ENCODE data around the gene FAM241B.

FAM241B gene

GRCh38 chr10:69618746-69619145 lies 11.3 kb upstream of the FAM241B start:
- Histone ChIP-seq H3K27me3 (replicated peaks; ENCODE audit: control insufficient read depth, insufficient read depth, low read length, poor library complexity, severe bottlenecking) (no peaks in the 10 kb centered on the region), H3K4me3 (ENCODE audit: insufficient read depth, low read depth, low read length, poor library complexity, severe bottlenecking) (no peak overlapping the region), H3K27ac (ENCODE audit: insufficient read depth, low read length, poor library complexity, severe bottlenecking) (no peak overlapping the region), H3K36me3 (ENCODE audit: control insufficient read depth, insufficient read depth, low read length) (no peaks in the 10 kb centered on the region), H3K9me3 (ENCODE audit: control insufficient read depth, low read length) (no peaks in the 10 kb centered on the region), H3K4me1 (ENCODE audit: control insufficient read depth, insufficient read depth, low read length, poor library complexity, severe bottlenecking) (peaks cover 12% of the 10 kb centered on the region)
- no peak for DNase-seq

DNA sequence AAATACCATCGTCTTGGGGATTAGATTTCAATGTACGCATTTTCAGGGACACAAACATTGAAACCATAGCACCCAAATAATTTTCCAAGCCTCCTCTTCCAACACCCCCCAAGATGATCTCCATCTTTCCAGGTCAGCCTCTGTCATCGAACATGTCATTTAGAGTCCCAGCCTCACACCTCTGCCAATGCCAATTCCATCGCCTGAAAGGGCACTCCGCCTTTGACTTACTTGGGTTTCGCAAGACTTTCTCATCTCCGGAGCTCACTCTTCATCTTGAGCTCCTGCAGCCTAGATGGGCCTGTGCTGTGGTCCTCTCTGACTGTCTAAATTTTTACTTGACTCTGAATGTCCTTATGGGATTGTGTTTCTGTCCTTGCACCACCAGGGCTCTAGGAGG lies 10.4 kb upstream of the FAM241B start:
- peaks cover 12% of the 10 kb centered on the region for H3K4me1 ChIP-seq (ENCODE audit: control insufficient read depth, insufficient read depth, low read length, poor library complexity, severe bottlenecking)
- H3K9me3 ChIP-seq (ENCODE audit: control insufficient read depth, low read length), result no peaks in the 10 kb centered on the region
- no peak overlapping the region for H3K4me3 ChIP-seq (ENCODE audit: insufficient read depth, low read depth, low read length, poor library complexity, severe bottlenecking)
- no peaks in the 10 kb centered on the region for H3K36me3 ChIP-seq (ENCODE audit: control insufficient read depth, insufficient read depth, low read length)
- DNase-seq, result no peak
- no peak overlapping the region for H3K27ac ChIP-seq (ENCODE audit: insufficient read depth, low read length, poor library complexity, severe bottlenecking)
- no peaks in the 10 kb centered on the region for H3K27me3 ChIP-seq (replicated peaks; ENCODE audit: control insufficient read depth, insufficient read depth, low read length, poor library complexity, severe bottlenecking)

GRCh38 chr10:69620625-69621024 lies 9.4 kb upstream of the FAM241B start:
- Histone ChIP-seq H3K27me3 (replicated peaks; ENCODE audit: control insufficient read depth, insufficient read depth, low read length, poor library complexity, severe bottlenecking) (no peaks in the 10 kb centered on the region), H3K4me3 (ENCODE audit: insufficient read depth, low read depth, low read length, poor library complexity, severe bottlenecking) (no peak overlapping the region)
- DNase-seq, result no peak

DNA sequence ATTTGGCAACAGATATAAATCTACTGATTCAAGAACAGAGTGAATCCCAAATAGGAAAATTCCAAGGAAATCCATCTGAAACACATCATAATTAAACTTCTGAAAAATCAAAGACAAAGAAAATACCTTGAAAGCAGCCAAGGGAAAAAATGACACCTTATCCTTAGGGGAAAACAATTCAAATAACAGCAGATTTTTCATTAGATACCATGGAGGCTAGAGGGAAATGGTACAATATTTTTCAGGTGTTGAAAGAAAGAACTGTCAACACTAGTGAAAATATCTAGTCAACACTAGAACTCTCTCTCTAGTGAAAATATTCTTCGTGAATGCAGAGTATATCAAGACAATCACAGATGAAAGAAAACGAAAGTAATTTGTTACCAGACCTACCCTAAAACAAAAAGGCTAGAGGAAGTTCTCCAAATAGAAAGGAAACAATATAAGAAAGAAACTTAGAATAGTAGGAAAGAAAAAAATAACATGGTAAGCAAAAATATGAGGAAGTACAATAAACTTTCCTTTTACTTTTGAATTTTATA lies 5.7 kb upstream of the FAM241B start:
- H3K27ac ChIP-seq (ENCODE audit: insufficient read depth, low read length, poor library complexity, severe bottlenecking), result no peak overlapping the region
- no peak overlapping the region for H3K4me3 ChIP-seq (ENCODE audit: insufficient read depth, low read depth, low read length, poor library complexity, severe bottlenecking)
- H3K36me3 ChIP-seq (ENCODE audit: control insufficient read depth, insufficient read depth, low read length), result no peaks in the 10 kb centered on the region
- DNase-seq, result no peak
- no peaks in the 10 kb centered on the region for H3K9me3 ChIP-seq (ENCODE audit: control insufficient read depth, low read length)
- no peaks in the 10 kb centered on the region for H3K27me3 ChIP-seq (replicated peaks; ENCODE audit: control insufficient read depth, insufficient read depth, low read length, poor library complexity, severe bottlenecking)
- peaks cover 12% of the 10 kb centered on the region for H3K4me1 ChIP-seq (ENCODE audit: control insufficient read depth, insufficient read depth, low read length, poor library complexity, severe bottlenecking)

More at GRCh38 chr10:69620625-69621024, 9.4 kb upstream of the FAM241B start:
- Histone ChIP-seq H3K27ac (ENCODE audit: insufficient read depth, low read length, poor library complexity, severe bottlenecking) (no peak overlapping the region), H3K9me3 (ENCODE audit: control insufficient read depth, low read length) (no peaks in the 10 kb centered on the region), H3K36me3 (ENCODE audit: control insufficient read depth, insufficient read depth, low read length) (no peaks in the 10 kb centered on the region), H3K4me1 (ENCODE audit: control insufficient read depth, insufficient read depth, low read length, poor library complexity, severe bottlenecking) (peaks cover 12% of the 10 kb centered on the region)

DNA sequence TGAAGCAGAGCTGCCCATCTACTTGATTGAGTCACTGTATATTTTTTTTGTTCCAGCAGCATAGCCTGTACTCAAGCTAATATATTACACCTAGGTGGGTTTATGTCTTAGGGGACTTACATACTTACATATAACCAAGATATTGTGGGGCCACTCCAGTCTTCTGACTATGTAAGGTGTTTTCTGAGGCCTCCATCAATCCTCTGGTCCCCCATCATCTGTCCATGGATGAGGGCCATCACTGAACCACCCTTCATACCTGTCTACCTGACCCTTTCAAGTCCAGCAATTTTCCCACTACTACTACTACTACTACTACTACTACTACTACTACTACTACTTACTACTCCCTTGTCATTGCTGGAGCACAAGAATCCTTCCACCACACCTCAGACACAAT lies 3.2 kb upstream of the FAM241B start:
- DNase-seq, result no peak
- Histone ChIP-seq H3K27me3 (replicated peaks; ENCODE audit: control insufficient read depth, insufficient read depth, low read length, poor library complexity, severe bottlenecking) (no peaks in the 10 kb centered on the region), H3K27ac (ENCODE audit: insufficient read depth, low read length, poor library complexity, severe bottlenecking) (no peak overlapping the region), H3K9me3 (ENCODE audit: control insufficient read depth, low read length) (no peaks in the 10 kb centered on the region), H3K36me3 (ENCODE audit: control insufficient read depth, insufficient read depth, low read length) (no peaks in the 10 kb centered on the region), H3K4me1 (ENCODE audit: control insufficient read depth, insufficient read depth, low read length, poor library complexity, severe bottlenecking) (peaks cover 12% of the 10 kb centered on the region), H3K4me3 (ENCODE audit: insufficient read depth, low read depth, low read length, poor library complexity, severe bottlenecking) (no peak overlapping the region)

DNA sequence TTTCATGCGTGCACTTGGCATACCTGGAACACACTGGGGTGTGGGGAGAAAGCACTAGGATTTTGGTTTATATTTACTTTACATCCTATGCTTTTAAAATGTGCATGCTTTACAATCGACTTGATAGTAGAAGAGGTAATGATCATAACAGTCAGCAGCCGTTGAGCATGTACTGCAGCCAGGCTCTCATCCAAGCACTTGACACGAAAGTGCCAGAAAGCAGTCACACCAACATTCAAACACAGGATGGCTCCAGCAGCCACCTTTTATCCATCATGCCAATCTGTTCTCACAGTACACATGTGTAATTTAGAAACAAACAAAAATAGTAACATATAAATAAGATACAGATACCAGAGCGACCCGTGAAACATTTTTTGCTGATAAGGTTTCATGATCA lies 1.2 kb upstream of the FAM241B start:
- Histone ChIP-seq H3K4me3 (ENCODE audit: insufficient read depth, low read depth, low read length, poor library complexity, severe bottlenecking) (no peak overlapping the region), H3K9me3 (ENCODE audit: control insufficient read depth, low read length) (no peaks in the 10 kb centered on the region), H3K36me3 (ENCODE audit: control insufficient read depth, insufficient read depth, low read length) (no peaks in the 10 kb centered on the region), H3K27ac (ENCODE audit: insufficient read depth, low read length, poor library complexity, severe bottlenecking) (no peak overlapping the region), H3K27me3 (replicated peaks; ENCODE audit: control insufficient read depth, insufficient read depth, low read length, poor library complexity, severe bottlenecking) (no peaks in the 10 kb centered on the region), H3K4me1 (ENCODE audit: control insufficient read depth, insufficient read depth, low read length, poor library complexity, severe bottlenecking) (peaks cover 12% of the 10 kb centered on the region)
- no peak for DNase-seq

GRCh38 chr10:69629519-69629896 lies 539 bp upstream of the FAM241B start:
- Histone ChIP-seq H3K27ac (ENCODE audit: insufficient read depth, low read length, poor library complexity, severe bottlenecking) (no peak overlapping the region), H3K4me1 (ENCODE audit: control insufficient read depth, insufficient read depth, low read length, poor library complexity, severe bottlenecking) (peaks cover 12% of the 10 kb centered on the region), H3K4me3 (ENCODE audit: insufficient read depth, low read depth, low read length, poor library complexity, severe bottlenecking) (peak overlapping the region; percentile 63), H3K27me3 (replicated peaks; ENCODE audit: control insufficient read depth, insufficient read depth, low read length, poor library complexity, severe bottlenecking) (no peaks in the 10 kb centered on the region), H3K9me3 (ENCODE audit: control insufficient read depth, low read length) (no peaks in the 10 kb centered on the region), H3K36me3 (ENCODE audit: control insufficient read depth, insufficient read depth, low read length) (no peaks in the 10 kb centered on the region)
- no peak for DNase-seq

- H3K27ac ChIP-seq (ENCODE audit: insufficient read depth, low read length, poor library complexity, severe bottlenecking), result no peak overlapping the region
- peak overlapping the region; percentile 63 for H3K4me3 ChIP-seq (ENCODE audit: insufficient read depth, low read depth, low read length, poor library complexity, severe bottlenecking)
- H3K27me3 ChIP-seq (replicated peaks; ENCODE audit: control insufficient read depth, insufficient read depth, low read length, poor library complexity, severe bottlenecking), result no peaks in the 10 kb centered on the region
- H3K4me1 ChIP-seq (ENCODE audit: control insufficient read depth, insufficient read depth, low read length, poor library complexity, severe bottlenecking), result peaks cover 12% of the 10 kb centered on the region
- H3K9me3 ChIP-seq (ENCODE audit: control insufficient read depth, low read length), result no peaks in the 10 kb centered on the region
- no peaks in the 10 kb centered on the region for H3K36me3 ChIP-seq (ENCODE audit: control insufficient read depth, insufficient read depth, low read length)
- DNase-seq, result no peak
Observed at GRCh38 chr10:69630651-69631400, 779 bp downstream of the FAM241B start.

GRCh38 chr10:69631566-69631965 lies 1.5 kb downstream of the FAM241B start:
- Histone ChIP-seq H3K9me3 (ENCODE audit: control insufficient read depth, low read length) (no peaks in the 10 kb centered on the region), H3K27me3 (replicated peaks; ENCODE audit: control insufficient read depth, insufficient read depth, low read length, poor library complexity, severe bottlenecking) (no peaks in the 10 kb centered on the region), H3K36me3 (ENCODE audit: control insufficient read depth, insufficient read depth, low read length) (no peaks in the 10 kb centered on the region)

DNA sequence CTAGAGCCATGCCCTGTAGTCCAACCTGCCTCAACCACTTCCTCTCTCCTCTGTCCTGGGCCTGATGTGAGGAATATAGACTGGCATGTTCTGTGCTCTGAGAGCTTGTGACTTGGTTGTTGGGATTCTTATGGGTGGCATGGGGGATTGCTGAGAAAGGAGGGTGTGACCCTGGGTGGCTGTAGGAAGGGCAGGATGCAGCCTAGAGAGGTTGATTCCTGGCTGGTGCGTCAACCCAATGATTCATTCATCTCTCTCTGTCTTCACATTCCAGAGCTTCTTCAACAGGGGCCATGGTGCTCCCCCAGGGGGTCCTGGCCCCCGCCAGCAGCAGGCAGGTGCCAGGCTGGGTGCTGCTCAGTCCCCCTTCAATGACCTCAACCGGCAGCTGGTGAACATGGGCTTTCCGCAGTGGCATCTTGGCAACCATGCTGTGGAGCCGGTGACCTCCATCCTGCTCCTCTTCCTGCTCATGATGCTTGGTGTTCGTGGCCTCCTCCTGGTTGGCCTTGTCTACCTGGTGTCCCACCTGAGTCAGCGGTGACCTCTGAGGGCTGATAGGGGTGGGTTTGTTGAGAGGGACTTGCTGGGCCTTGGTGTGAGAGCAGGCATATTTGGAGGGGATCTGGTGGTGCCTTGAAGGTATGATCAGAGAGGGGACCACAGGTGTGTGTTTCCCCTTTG lies 2.6 kb downstream of the FAM241B start:
- H3K9me3 ChIP-seq (ENCODE audit: control insufficient read depth, low read length), result no peaks in the 10 kb centered on the region
- no peaks in the 10 kb centered on the region for H3K27me3 ChIP-seq (replicated peaks; ENCODE audit: control insufficient read depth, insufficient read depth, low read length, poor library complexity, severe bottlenecking)
- H3K4me3 ChIP-seq (ENCODE audit: insufficient read depth, low read depth, low read length, poor library complexity, severe bottlenecking), result no peak overlapping the region
- H3K4me1 ChIP-seq (ENCODE audit: control insufficient read depth, insufficient read depth, low read length, poor library complexity, severe bottlenecking), result peaks cover 12% of the 10 kb centered on the region
- no peaks in the 10 kb centered on the region for H3K36me3 ChIP-seq (ENCODE audit: control insufficient read depth, insufficient read depth, low read length)
- DNase-seq, result no peak
- H3K27ac ChIP-seq (ENCODE audit: insufficient read depth, low read length, poor library complexity, severe bottlenecking), result no peak overlapping the region

More at GRCh38 chr10:69631566-69631965, 1.5 kb downstream of the FAM241B start:
- H3K27ac ChIP-seq (ENCODE audit: insufficient read depth, low read length, poor library complexity, severe bottlenecking), result no peak overlapping the region
- peaks cover 12% of the 10 kb centered on the region for H3K4me1 ChIP-seq (ENCODE audit: control insufficient read depth, insufficient read depth, low read length, poor library complexity, severe bottlenecking)
- no peak for DNase-seq
- H3K4me3 ChIP-seq (ENCODE audit: insufficient read depth, low read depth, low read length, poor library complexity, severe bottlenecking), result no peak overlapping the region

All from effector memory CD4-positive, alpha-beta T cell (primary cell).